Measurements from ENCODE around the gene RXRA.

- TF ChIP-seq NRF1 (conservative IDR thresholded peaks at IDR 0.05; ENCODE audit: low read depth, low read length) (no peak), PBX3 (IDR thresholded peaks at IDR 0.05; ENCODE audit: insufficient replicate concordance, low read depth, low read length) (no peak)
These were observed 73.3 kb downstream of the RXRA start for GRCh38 chr9:134399435-134400056.

All from GM12878 (cell line).